Astrocyte of the cerebellum (primary cell): ENCODE results near the gene SPAG5.

Experiments
- DNase-seq: peaks from one replicate; pipeline ENCODE4 v3.0.0-alpha.2; 2011; ENCODE audit warnings: low read depth
- H3K4me3 ChIP-seq: 2 replicates; pipeline ENCODE4 v1.5.1; 2011; ENCODE audit warnings: mild to moderate bottlenecking, low read depth, low read length, moderate library complexity
- CTCF ChIP-seq: IDR thresholded peaks from 2 replicates; pipeline ENCODE4 v1.5.1; 2012; ENCODE audit warnings: low read length, low read depth, moderate library complexity, mild to moderate bottlenecking; ENCODE audit errors: missing control alignments
- in situ Hi-C: cut with HindIII; loops from 2 replicates; pipeline ENCODE4 v1.10.0; 2017; ENCODE audit warnings: low sequenced_read_pairs

The SPAG5 gene

GRCh38 chr17:28547623-28548416, 51.0 kb downstream of the SPAG5 start:
- peak; percentile 18 for DNase-seq
- TF ChIP-seq CTCF, result peak; percentile 96
- no peak overlapping the region for H3K4me3 ChIP-seq
- in situ Hi-C loops, result loop anchor here (5.0 kb wide), 1 partner anchor 51 kb away; no protein-coding TSS in a partner anchor

GRCh38 chr17:28547096-28547622, 51.7 kb downstream of the SPAG5 start:
- H3K4me3 ChIP-seq, result no peak overlapping the region
- in situ Hi-C loops, result loop anchor here (5.0 kb wide), 1 partner anchor 50 kb away; no protein-coding TSS in a partner anchor
- TF ChIP-seq CTCF, result no peak
- DNase-seq, result no peak

GRCh38 chr17:28545787-28546415, 52.9 kb downstream of the SPAG5 start:
- no peak for DNase-seq
- in situ Hi-C loops, result loop anchor here (5.0 kb wide), 1 partner anchor 49 kb away; no protein-coding TSS in a partner anchor
- no peak overlapping the region for H3K4me3 ChIP-seq
- TF ChIP-seq CTCF, result no peak

GRCh38 chr17:28545141-28545503, 53.7 kb downstream of the SPAG5 start:
- TF ChIP-seq CTCF, result no peak
- H3K4me3 ChIP-seq, result no peak overlapping the region
- no peak for DNase-seq
- in situ Hi-C loops, result loop anchor here (5.0 kb wide), 1 partner anchor 48 kb away; no protein-coding TSS in a partner anchor

- in situ Hi-C loops, result loop anchor here (5.0 kb wide), 1 partner anchor 47 kb away; no protein-coding TSS in a partner anchor
- no peak for TF ChIP-seq CTCF
- no peak overlapping the region for H3K4me3 ChIP-seq
- no peak for DNase-seq
Observed at GRCh38 chr17:28544402-28545140, 54.3 kb downstream of the SPAG5 start.

- in situ Hi-C loops, result no loop called here
- TF ChIP-seq CTCF, result no peak
- no peak overlapping the region for H3K4me3 ChIP-seq
- DNase-seq, result no peak
Observed at GRCh38 chr17:28541439-28541838, 57.4 kb downstream of the SPAG5 start.
